K562 (cell line): ENCODE results near the gene SDE2. TPM values are rescaled to one million over a fixed set of nuclear protein-coding genes. Genes with fewer than 3 reads are reported as not detected.

Experiments
- ATAC-seq: fragments of 200-7000 bp; cut with Tn5 transposase; 3 replicates; pipeline ENCODE4 v1.9.1; 2020; ENCODE audit warnings: moderate library complexity
- BruUV-seq: library from RNA; stranded (reverse); fragments of 400-500 nt; replicated peaks from 2 replicates; lab custom pipeline; 2021; lab: Mats Ljungman, UMichigan
- CTCF ChIA-PET: fragments of 300-600 bp; formaldehyde crosslinking; extraction: SDS; loops from one replicate; lab custom pipeline; 2021; ENCODE audit warnings: low intra/inter-chr PET ratio; lab: Yijun Ruan, JAX
- POLR2A ChIA-PET: fragments of 300-600, 350-650 bp; sonication (Branson Sonifier 250); formaldehyde crosslinking; extraction: SDS; loops from one replicate; lab custom pipeline; 2021; ENCODE audit warnings: antibody characterized with exemption, inconsistent platforms; lab: Yijun Ruan, JAX
- DNase-seq, 4 experiments: peaks; one replicate each; pipeline versions ENCODE4 v3.0.0 to v3.0.0-alpha.2; 2011 to 2018; ENCODE audit warnings: low spot score in 3 of 4, mixed read lengths in 3 of 4; ENCODE audit errors: extremely low read depth in 1 of 4
- FAIRE-seq: peaks from 2 replicates; lab custom pipeline; 2011; peaks lifted over from hg19 to GRCh38; lab: Jason Lieb, UNC
- H2AFZ ChIP-seq: 2 replicates; pipeline ENCODE4 v1.6.0; 2011; ENCODE audit warnings: low read depth, low read length, control low read depth, inconsistent platforms
- H3K27ac ChIP-seq: fragments of 200-600 bp; 3 replicates; pipeline ENCODE4 v1.8.0; 2011; ENCODE audit warnings: low read depth, mild to moderate bottlenecking, control low read depth, inconsistent platforms, low read length, moderate library complexity, mixed read lengths; ENCODE audit errors: extremely low read depth
- H3K27me3 ChIP-seq, 2 experiments: fragments of 300-600 bp in 1 of 2; 2 replicates in 1 of 2; 3 replicates in 1 of 2; pipeline versions ENCODE4 v1.6.0 to v1.8.0; 2011; ENCODE audit warnings: inconsistent platforms in 2 of 2, low read length in 2 of 2, mild to moderate bottlenecking in 1 of 2, mixed read lengths in 1 of 2, moderate library complexity in 1 of 2; ENCODE audit not compliant: control insufficient read depth in 2 of 2, insufficient read depth in 2 of 2
- H3K36me3 ChIP-seq: fragments of 300-600 bp; 3 replicates; pipeline ENCODE4 v1.8.0; 2011; ENCODE audit warnings: mild to moderate bottlenecking, low read length, inconsistent platforms; ENCODE audit not compliant: control insufficient read depth, insufficient read depth
- H3K4me1 ChIP-seq, 2 experiments: fragments of 200-600 bp in 1 of 2; replicated peaks in 1 of 2; 2 replicates in 1 of 2; 3 replicates in 1 of 2; pipeline versions ENCODE4 v1.5.1 to v1.8.0; 2011; ENCODE audit warnings: inconsistent platforms in 2 of 2, low read length in 2 of 2, mild to moderate bottlenecking in 1 of 2, mixed read lengths in 1 of 2, moderate library complexity in 1 of 2; ENCODE audit not compliant: control insufficient read depth in 2 of 2, insufficient read depth in 2 of 2
- H3K4me2 ChIP-seq: 2 replicates; pipeline ENCODE4 v1.6.1; 2011; ENCODE audit warnings: low read length, control low read depth, inconsistent platforms, mixed read lengths; ENCODE audit not compliant: insufficient read depth
- H3K4me3 ChIP-seq: fragments of 200-600 bp; sonication (generic), shearing (Covaris generic); 2 replicates; pipeline ENCODE4 v1.5.1; 2016; ENCODE audit warnings: control low read depth, inconsistent platforms
- H3K79me2 ChIP-seq: fragments of 200-600 bp; 3 replicates; pipeline ENCODE4 v1.8.0; 2011; ENCODE audit warnings: low read length, inconsistent platforms; ENCODE audit not compliant: control insufficient read depth, insufficient read depth
- H3K9ac ChIP-seq, 2 experiments: 2 replicates each; pipeline versions ENCODE4 v1.6.0 to v1.6.1; 2011; ENCODE audit warnings: low read depth in 2 of 2, low read length in 2 of 2, control low read depth in 1 of 2, inconsistent platforms in 1 of 2, mild to moderate bottlenecking in 1 of 2, mixed read lengths in 1 of 2; ENCODE audit not compliant: insufficient read depth in 1 of 2
- H3K9me1 ChIP-seq: one replicate; pipeline ENCODE4 v1.6.0; 2011; ENCODE audit warnings: inconsistent platforms, mild to moderate bottlenecking, low read length, moderate library complexity; ENCODE audit not compliant: control insufficient read depth, insufficient read depth
- H3K9me3 ChIP-seq: replicated peaks from 2 replicates; pipeline ENCODE4 v1.5.1; 2011; ENCODE audit warnings: low read depth, low read length, inconsistent platforms; ENCODE audit not compliant: control insufficient read depth, insufficient read depth
- H4K20me1 ChIP-seq: replicated peaks from 2 replicates; pipeline ENCODE4 v1.6.1; 2011; ENCODE audit warnings: low read length, inconsistent platforms, mixed read lengths; ENCODE audit not compliant: control insufficient read depth, insufficient read depth
- CEBPZ ChIP-seq: fragments of 150-350 bp; IDR thresholded peaks from 2 replicates; pipeline ENCODE4 v1.6.1; 2014; ENCODE audit warnings: low read depth, mild to moderate bottlenecking, low read length, borderline replicate concordance
- COPS2 ChIP-seq: fragments of 450-650 bp; conservative IDR thresholded peaks from 2 replicates; pipeline ENCODE4 v1.6.1; 2016; ENCODE audit warnings: mild to moderate bottlenecking, moderate library complexity
- IFI16 ChIP-seq: fragments of 250-450 bp; sonication (Bioruptor Pico); IDR thresholded peaks from 2 replicates; pipeline ENCODE4 v2.1.2; 2022; ENCODE audit warnings: mild to moderate bottlenecking, inconsistent platforms
- MAFF ChIP-seq: IDR thresholded peaks from 2 replicates; pipeline ENCODE4 v1.6.1; 2012; ENCODE audit warnings: low read length, improper control_type of control experiment
- NCOR1 ChIP-seq: fragments of 450-650 bp; IDR thresholded peaks from 2 replicates; pipeline ENCODE4 v1.6.1; 2016; ENCODE audit warnings: mild to moderate bottlenecking, moderate library complexity
- TCF15 ChIP-seq: fragments of 250-450 bp; sonication (Bioruptor Pico); IDR thresholded peaks from 2 replicates; pipeline ENCODE4 v1.8.0; 2022; ENCODE audit warnings: moderate library complexity, mild to moderate bottlenecking, inconsistent platforms
- ZBTB2 ChIP-seq: fragments of 450-650 bp; IDR thresholded peaks from 2 replicates; pipeline ENCODE4 v1.6.1; 2016; ENCODE audit warnings: antibody characterized with exemption
- ZEB2 ChIP-seq: fragments of 450-650 bp; IDR thresholded peaks from 2 replicates; pipeline ENCODE4 v1.6.1; 2016
- ZKSCAN3 ChIP-seq: fragments of 250-450 bp; sonication (Bioruptor Pico); IDR thresholded peaks from 2 replicates; pipeline ENCODE4 v1.4.0; 2020
- ZNF512 ChIP-seq: IDR thresholded peaks from 2 replicates; pipeline ENCODE4 v1.6.1; 2016; ENCODE audit warnings: missing genetic modification characterization, missing compliant biosample characterization
- ZNF766 ChIP-seq: fragments of 200-800 bp; sonication (Bioruptor generic); conservative IDR thresholded peaks from 2 replicates; pipeline ENCODE4 v1.6.1; 2016; ENCODE audit warnings: missing genetic modification characterization, missing compliant biosample characterization
- WGBS: fragments of 100-300 bp; shearing (Covaris generic); methylation state at CpG from one replicate; pipeline ENCODE4 v1.1.6; 2016; ENCODE audit warnings: low coverage, mixed read lengths; ENCODE audit not compliant: insufficient coverage; ENCODE audit errors: missing lambda C conversion rate; 5-methylcytosine and 5-hydroxymethylcytosine counted together
- in situ Hi-C: fragments of 300-500 bp; cut with MboI; formaldehyde crosslinking; loops from 4 replicates; pipeline ENCODE4 v1.15.0; 2018; ENCODE audit warnings: inconsistent platforms, mixed read lengths
- intact Hi-C: fragments of 100-400 bp; cut with micrococcal nuclease; formaldehyde crosslinking; loops from 2 replicates; pipeline ENCODE4 v1.14.2; 2022
- polyA plus RNA-seq, 8 experiments: library from polyadenylated mRNA; depleted of rRNA in 4 of 8; stranded (reverse) in 5 of 8; unstranded in 3 of 8; fragments of >200 nt; fragmentation: Nextera tagmentation in 2 of 8; fragmentation: Illumina TruSeq in 1 of 8; extraction: Ambion mirVana in 2 of 8; extraction: Trizol in 1 of 8; gene quantifications; 2 replicates each; pipeline versions ENCODE4 v1.2.1 to v1.2.3, GENCODE V29; 2011 to 2014; ENCODE audit warnings: inconsistent platforms in 1 of 8, missing spikeins in 1 of 8
- total RNA-seq, 7 experiments: library from RNA; depleted of rRNA in 6 of 7; stranded (reverse); fragments of >200 nt in 6 of 7; fragmentation: Illumina TruSeq in 2 of 7; extraction: Trizol in 2 of 7; gene quantifications; 2 replicates each; pipeline versions ENCODE4 v1.2.1 to v1.2.3, GENCODE V29; 2011 to 2021; ENCODE audit warnings: low replicate concordance in 1 of 7

Gene SDE2
- total and polyA plus RNA-seq, 9 of the 15 experiments (the other 6 are each of a cell fraction or from before 2014, with no cell fraction given) = 14.3 to 62.3 (median 46.0) TPM

- peak in 1 of 4 experiments; percentile 14 for DNase-seq
- FAIRE-seq = no peak
- H3K4me3 ChIP-seq = no peak overlapping the region
- H3K4me2 ChIP-seq = no peak overlapping the region
- H2AFZ ChIP-seq = no peak overlapping the region
- intact Hi-C loops = no loop called here
- H3K4me1 ChIP-seq = peaks cover 12 to 13% of the 10 kb centered on the region in 2 experiments; a peak in 4 of 5 replicates
- H4K20me1 ChIP-seq = no peaks in the 10 kb centered on the region
- no peak for ATAC-seq
- H3K79me2 ChIP-seq = no peaks in the 10 kb centered on the region
- in situ Hi-C loops = loop anchor here (5.0 kb wide), 1 partner anchor 77 kb away; no protein-coding TSS in a partner anchor
- H3K9ac ChIP-seq = no peak overlapping the region
- H3K9me3 ChIP-seq = no peaks in the 10 kb centered on the region
- ChIA-PET CTCF (interaction anchor here (0.6 kb wide), 1 partner anchor 477 kb away, joined by 6 read pairs; no protein-coding TSS in a partner anchor), POLR2A (interaction anchor here (1.2 kb wide), 2 partner anchors 9 to 115 kb away, joined by 3 to 4 read pairs; no protein-coding TSS in a partner anchor)
- no TSS peak for BruUV-seq
- TF ChIP-seq ZNF512 (tag) (no peak), ZBTB2 (no peak), ZNF766 (CRISPR knock-in tag) (no peak), MAFF (no peak), TCF15 (CRISPR knock-in tag) (no peak), ZEB2 (no peak), NCOR1 (no peak), COPS2 (no peak), IFI16 (CRISPR knock-in tag) (no peak), ZKSCAN3 (CRISPR knock-in tag) (no peak), CEBPZ (no peak)
- no peak overlapping the region for H3K27ac ChIP-seq
- WGBS = 33% methylated on average over 1 of the region's 1 CpG
- no peaks in the 10 kb centered on the region for H3K27me3 ChIP-seq
- H3K36me3 ChIP-seq = no peaks in the 10 kb centered on the region
- H3K9me1 ChIP-seq = no peaks in the 10 kb centered on the region
Measured at GRCh38 chr1:225954753-225955152, 44.4 kb downstream of the SDE2 start.
